Immature natural killer cell (primary cell): ENCODE data around the gene SYT1. TPM values are rescaled to one million over a fixed set of nuclear protein-coding genes. Genes with fewer than 3 reads are reported as not detected.

Source experiments
- DNase-seq, 3 donors: peaks; one replicate each; pipeline ENCODE4 v3.0.0; 2022; ENCODE audit warnings: mixed read lengths in 1 of 3
- H3K27ac Mint-ChIP-seq, 6 donors: one replicate each; pipeline ENCODE4 v1.8.0; 2020; ENCODE audit warnings: mixed read lengths in 6 of 6, mild to moderate bottlenecking in 5 of 6, inconsistent platforms in 4 of 6, moderate library complexity in 3 of 6
- H3K27me3 Mint-ChIP-seq, 3 donors: one replicate each; pipeline ENCODE4 v1.8.0; 2020 to 2021; ENCODE audit warnings: low read depth in 3 of 3, mild to moderate bottlenecking in 3 of 3, mixed read lengths in 3 of 3, moderate library complexity in 3 of 3, inconsistent platforms in 1 of 3
- H3K36me3 Mint-ChIP-seq, 3 donors: one replicate each; pipeline ENCODE4 v1.8.0; 2020; ENCODE audit warnings: mixed read lengths in 3 of 3, inconsistent platforms in 2 of 3, mild to moderate bottlenecking in 2 of 3
- H3K4me1 Mint-ChIP-seq, 2 donors: one replicate each; pipeline ENCODE4 v1.8.0; 2020; ENCODE audit warnings: inconsistent platforms in 2 of 2, mild to moderate bottlenecking in 2 of 2, mixed read lengths in 2 of 2, moderate library complexity in 1 of 2
- H3K4me3 Mint-ChIP-seq, 5 donors: one replicate each; pipeline ENCODE4 v1.8.0; 2020; ENCODE audit warnings: mild to moderate bottlenecking in 5 of 5, mixed read lengths in 5 of 5, inconsistent platforms in 3 of 5, moderate library complexity in 3 of 5
- H3K9me3 Mint-ChIP-seq, 6 donors: one replicate each; pipeline ENCODE4 v1.8.0; 2020; ENCODE audit warnings: mild to moderate bottlenecking in 6 of 6, mixed read lengths in 6 of 6, inconsistent platforms in 4 of 6, moderate library complexity in 3 of 6
- polyA plus RNA-seq, 3 donors: library from polyadenylated mRNA; unstranded; fragments of 300-500 nt; fragmentation: Illumina TruSeq; gene quantifications; one replicate each; pipeline ENCODE4 v1.2.3, GENCODE V29; 2021

The SYT1 gene
- polyA plus RNA-seq, 3 donors from 2014 or later = not detected

DNA sequence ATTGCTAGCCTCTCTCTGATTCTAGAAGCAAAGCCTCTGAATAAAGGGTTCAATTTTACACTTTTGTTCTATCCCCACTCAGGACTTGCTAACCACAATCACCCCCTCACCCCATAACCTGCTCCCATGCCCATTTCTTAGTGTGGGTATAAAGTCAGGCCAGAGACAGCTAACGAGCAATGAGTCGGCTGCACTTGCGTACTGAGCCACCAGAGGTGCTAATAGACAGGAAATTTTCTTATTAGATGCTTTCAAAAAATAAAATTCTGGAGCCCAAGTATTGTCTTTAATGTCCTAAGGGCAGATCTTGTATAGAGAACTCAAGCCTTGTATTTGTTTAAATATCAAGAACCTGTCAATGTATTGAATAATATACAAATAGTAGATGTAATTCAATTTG, 256.9 kb downstream of the SYT1 start:
- H3K4me3 Mint-ChIP-seq = no peak overlapping the region
- no peaks in the 10 kb centered on the region for H3K4me1 Mint-ChIP-seq
- H3K27ac Mint-ChIP-seq = no peak overlapping the region
- peaks cover 0 to 15% (median 5%) of the 10 kb centered on the region in 6 donors for H3K9me3 Mint-ChIP-seq
- DNase-seq = no peak
- peaks cover 0 to 4% (median 1%) of the 10 kb centered on the region in 3 donors for H3K27me3 Mint-ChIP-seq
- H3K36me3 Mint-ChIP-seq = no peaks in the 10 kb centered on the region

DNA sequence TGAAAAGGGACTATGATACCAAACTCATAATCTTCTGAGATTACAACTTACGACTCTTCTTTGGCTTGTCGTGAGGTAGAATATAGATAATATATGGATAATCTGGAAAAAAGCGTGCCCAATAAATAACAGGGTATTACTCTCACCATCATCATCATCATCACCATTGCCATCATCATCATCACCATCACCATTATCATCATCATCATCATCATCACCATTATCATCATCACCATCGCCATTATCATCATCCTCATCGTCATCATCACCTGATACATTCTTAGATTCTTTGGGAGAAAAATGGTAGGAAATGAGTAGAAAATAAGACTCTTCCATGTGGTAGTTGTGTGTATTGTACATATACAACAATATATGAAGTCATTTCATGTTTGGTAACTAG, 259.8 kb downstream of the SYT1 start:
- peaks cover 0 to 12% (median 5%) of the 10 kb centered on the region in 6 donors for H3K9me3 Mint-ChIP-seq
- H3K36me3 Mint-ChIP-seq = peaks cover 0 to 3% (median 0%) of the 10 kb centered on the region in 3 donors
- no peaks in the 10 kb centered on the region for H3K4me1 Mint-ChIP-seq
- no peak overlapping the region for H3K4me3 Mint-ChIP-seq
- DNase-seq = no peak
- H3K27me3 Mint-ChIP-seq = peaks cover 0 to 4% (median 1%) of the 10 kb centered on the region in 3 donors
- no peak overlapping the region for H3K27ac Mint-ChIP-seq

- H3K36me3 Mint-ChIP-seq = peaks cover 0 to 3% (median 0%) of the 10 kb centered on the region in 3 donors
- H3K4me1 Mint-ChIP-seq = no peaks in the 10 kb centered on the region
- H3K4me3 Mint-ChIP-seq = no peak overlapping the region
- peaks cover 0 to 12% (median 5%) of the 10 kb centered on the region in 6 donors for H3K9me3 Mint-ChIP-seq
- peaks cover 0 to 4% (median 1%) of the 10 kb centered on the region in 3 donors for H3K27me3 Mint-ChIP-seq
- H3K27ac Mint-ChIP-seq = no peak overlapping the region
- no peak for DNase-seq
Measured at GRCh38 chr12:79125358-79125757, 260.8 kb downstream of the SYT1 start.

- no peak overlapping the region for H3K4me3 Mint-ChIP-seq
- peaks cover 0 to 17% (median 5%) of the 10 kb centered on the region in 6 donors for H3K9me3 Mint-ChIP-seq
Measured at GRCh38 chr12:79127271-79127751, 262.7 kb downstream of the SYT1 start.

DNA sequence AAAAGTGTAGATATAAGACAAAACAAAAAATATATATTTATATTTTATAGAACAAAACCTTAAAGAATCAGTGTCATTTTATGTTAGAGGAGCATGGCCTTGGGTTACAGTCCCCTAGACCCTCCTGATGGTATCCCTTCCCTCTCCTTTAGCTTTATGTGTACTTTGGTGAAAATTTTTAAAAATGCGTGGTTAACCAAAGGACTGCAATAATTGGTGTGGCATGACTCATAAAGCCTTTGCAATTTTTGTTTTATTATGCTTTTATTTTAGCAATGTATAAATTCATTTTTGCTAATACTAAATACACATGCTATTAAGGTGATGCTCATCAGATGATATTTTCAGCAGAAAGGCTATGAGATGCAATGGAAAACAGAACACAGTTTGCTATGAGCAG, 264.4 kb downstream of the SYT1 start:
- peaks cover 0 to 4% (median 3%) of the 10 kb centered on the region in 3 donors for H3K27me3 Mint-ChIP-seq
- H3K27ac Mint-ChIP-seq = no peak overlapping the region
- H3K36me3 Mint-ChIP-seq = peaks cover 0 to 3% (median 3%) of the 10 kb centered on the region in 3 donors
- no peaks in the 10 kb centered on the region for H3K4me1 Mint-ChIP-seq
- DNase-seq = no peak
- H3K4me3 Mint-ChIP-seq = no peak overlapping the region
- H3K9me3 Mint-ChIP-seq = peaks cover 0 to 17% (median 5%) of the 10 kb centered on the region in 6 donors

More at GRCh38 chr12:79127271-79127751, 262.7 kb downstream of the SYT1 start:
- H3K36me3 Mint-ChIP-seq = peaks cover 0 to 3% (median 0%) of the 10 kb centered on the region in 3 donors
- no peak for DNase-seq
- peaks cover 0 to 4% (median 3%) of the 10 kb centered on the region in 3 donors for H3K27me3 Mint-ChIP-seq
- no peaks in the 10 kb centered on the region for H3K4me1 Mint-ChIP-seq
- no peak overlapping the region for H3K27ac Mint-ChIP-seq

DNA sequence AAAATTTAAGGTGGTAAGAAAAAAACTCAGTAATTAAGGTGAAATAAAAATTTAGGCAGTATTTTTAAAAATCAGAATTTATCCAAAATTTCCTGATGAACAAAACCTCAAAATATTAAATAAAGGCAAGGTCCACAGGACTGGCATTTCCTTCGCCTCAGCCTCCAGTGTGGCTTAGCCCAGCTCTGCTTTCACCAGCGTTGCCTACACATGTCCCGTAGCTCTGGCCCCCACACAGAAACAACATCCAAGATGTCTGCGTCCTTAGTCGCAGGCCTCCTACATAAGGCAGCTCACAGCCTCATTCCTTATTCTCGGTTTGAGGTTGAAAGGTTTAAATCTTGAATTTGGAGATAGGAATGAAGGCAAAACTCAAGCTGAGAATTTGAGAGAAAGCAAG, 274.3 kb downstream of the SYT1 start:
- no peak overlapping the region for H3K27ac Mint-ChIP-seq
- DNase-seq = no peak

GRCh38 chr12:79140711-79141110, 276.1 kb downstream of the SYT1 start:
- DNase-seq = no peak
- Mint-ChIP-seq H3K36me3 (no peaks in the 10 kb centered on the region), H3K27me3 (no peaks in the 10 kb centered on the region)

More for the DNA sequence above, 274.3 kb downstream of the SYT1 start:
- H3K27me3 Mint-ChIP-seq = no peaks in the 10 kb centered on the region
- no peaks in the 10 kb centered on the region for H3K4me1 Mint-ChIP-seq
- H3K4me3 Mint-ChIP-seq = no peak overlapping the region
- H3K36me3 Mint-ChIP-seq = no peaks in the 10 kb centered on the region
- peaks cover 0 to 8% (median 1%) of the 10 kb centered on the region in 6 donors for H3K9me3 Mint-ChIP-seq

GRCh38 chr12:79141776-79142175, 277.2 kb downstream of the SYT1 start:
- Mint-ChIP-seq H3K27ac (no peak overlapping the region), H3K4me1 (no peaks in the 10 kb centered on the region), H3K9me3 (peaks cover 0 to 17% (median 3%) of the 10 kb centered on the region in 6 donors), H3K4me3 (no peak overlapping the region), H3K27me3 (peaks cover 0 to 3% (median 0%) of the 10 kb centered on the region in 3 donors), H3K36me3 (no peaks in the 10 kb centered on the region)
- no peak for DNase-seq

More at GRCh38 chr12:79140711-79141110, 276.1 kb downstream of the SYT1 start:
- Mint-ChIP-seq H3K9me3 (peaks cover 0 to 13% (median 1%) of the 10 kb centered on the region in 6 donors), H3K4me3 (no peak overlapping the region), H3K4me1 (no peaks in the 10 kb centered on the region), H3K27ac (no peak overlapping the region)

- H3K4me3 Mint-ChIP-seq = no peak overlapping the region
- peaks cover 0 to 20% (median 2%) of the 10 kb centered on the region in 6 donors for H3K9me3 Mint-ChIP-seq
- DNase-seq = no peak
- no peak overlapping the region for H3K27ac Mint-ChIP-seq
- H3K4me1 Mint-ChIP-seq = no peaks in the 10 kb centered on the region
- peaks cover 0 to 3% (median 0%) of the 10 kb centered on the region in 3 donors for H3K27me3 Mint-ChIP-seq
- no peaks in the 10 kb centered on the region for H3K36me3 Mint-ChIP-seq
Measured at GRCh38 chr12:79143803-79144202, 279.2 kb downstream of the SYT1 start.

GRCh38 chr12:79151956-79152355, 287.4 kb downstream of the SYT1 start:
- no peak for DNase-seq
- Mint-ChIP-seq H3K27ac (no peak overlapping the region), H3K4me3 (no peak overlapping the region), H3K4me1 (no peaks in the 10 kb centered on the region), H3K9me3 (peaks cover 0 to 32% (median 2%) of the 10 kb centered on the region in 6 donors), H3K36me3 (no peaks in the 10 kb centered on the region), H3K27me3 (peaks cover 0 to 3% (median 3%) of the 10 kb centered on the region in 3 donors)

- Mint-ChIP-seq H3K4me3 (no peak overlapping the region), H3K4me1 (no peaks in the 10 kb centered on the region), H3K36me3 (no peaks in the 10 kb centered on the region), H3K27me3 (peaks cover 0 to 3% (median 0%) of the 10 kb centered on the region in 3 donors), H3K9me3 (peaks cover 0 to 23% (median under 1%) of the 10 kb centered on the region in 6 donors), H3K27ac (no peak overlapping the region)
- no peak for DNase-seq
Measured at GRCh38 chr12:79155683-79156082, 291.1 kb downstream of the SYT1 start.

- Mint-ChIP-seq H3K27ac (no peak overlapping the region), H3K27me3 (peaks cover 0 to 3% (median 0%) of the 10 kb centered on the region in 3 donors), H3K9me3 (peaks cover 0 to 15% (median under 1%) of the 10 kb centered on the region in 6 donors), H3K4me3 (no peak overlapping the region), H3K4me1 (no peaks in the 10 kb centered on the region), H3K36me3 (no peaks in the 10 kb centered on the region)
- DNase-seq = no peak
Measured at GRCh38 chr12:79156846-79157463, 292.4 kb downstream of the SYT1 start.

DNA sequence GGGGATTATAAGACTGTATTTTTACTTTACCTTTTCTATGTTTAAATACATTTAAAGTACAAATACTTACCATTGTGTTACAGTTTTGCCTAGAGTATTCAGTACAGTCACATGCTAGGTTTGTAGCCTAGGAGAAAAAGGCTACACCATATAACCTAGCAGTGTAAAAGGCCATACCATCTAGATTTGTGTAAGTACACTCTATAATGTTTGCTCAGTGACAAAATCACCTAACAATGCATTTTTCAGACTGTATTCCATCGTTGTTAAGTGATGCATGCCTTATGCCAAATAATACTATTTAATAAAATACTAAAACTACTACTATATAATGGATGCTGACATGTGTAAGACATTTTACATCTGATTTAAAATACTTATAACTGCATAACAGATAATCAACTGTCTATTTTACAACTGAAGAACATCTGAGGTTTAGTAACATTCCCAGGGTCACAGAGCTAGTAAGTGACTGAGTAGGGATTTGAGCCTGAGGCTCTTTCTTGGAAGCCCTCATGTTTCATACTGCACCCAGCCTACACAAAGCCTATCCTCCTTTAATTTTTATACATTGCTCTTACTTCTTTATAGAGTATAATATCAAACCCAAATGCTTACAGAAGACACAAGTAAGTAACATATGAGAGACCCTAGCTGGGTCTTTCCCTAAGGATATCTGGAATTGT, 296.8 kb downstream of the SYT1 start:
- no peak overlapping the region for H3K27ac Mint-ChIP-seq
- peaks cover 0 to 2% (median 1%) of the 10 kb centered on the region in 3 donors for H3K27me3 Mint-ChIP-seq
- H3K4me1 Mint-ChIP-seq = no peaks in the 10 kb centered on the region
- DNase-seq = no peak
- no peaks in the 10 kb centered on the region for H3K36me3 Mint-ChIP-seq
- H3K9me3 Mint-ChIP-seq = peaks cover 0 to 5% (median under 1%) of the 10 kb centered on the region in 6 donors
- H3K4me3 Mint-ChIP-seq = no peak overlapping the region

DNA sequence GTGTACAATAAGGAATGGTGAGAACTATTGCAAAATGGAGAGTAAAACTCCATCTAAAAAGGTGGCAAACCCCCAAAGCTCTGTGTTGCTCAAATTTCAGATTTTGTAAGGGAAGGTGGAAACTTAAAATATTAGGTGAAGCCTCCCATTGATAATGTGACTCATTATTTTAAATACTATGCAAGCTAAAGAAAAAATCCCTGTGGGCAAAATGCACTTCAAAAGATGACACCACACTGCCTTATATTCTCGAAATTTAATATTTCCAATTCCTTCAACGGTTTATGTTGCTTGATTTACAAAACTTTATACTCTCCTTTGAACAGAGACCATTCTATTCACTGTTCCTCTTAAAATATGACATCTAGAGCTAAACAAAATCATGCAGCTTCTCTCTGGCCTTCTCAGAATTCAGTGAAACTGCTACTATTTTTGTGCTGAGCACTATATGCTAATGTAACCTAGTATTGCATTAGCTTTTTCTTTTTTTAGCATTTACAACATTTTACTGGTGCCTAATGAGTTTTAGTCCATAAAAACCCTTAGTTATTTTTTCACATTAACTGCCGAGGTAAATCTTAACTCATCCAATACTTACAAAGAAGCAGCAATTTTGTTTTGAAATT, 297.7 kb downstream of the SYT1 start:
- peaks cover 0 to 2% (median 0%) of the 10 kb centered on the region in 3 donors for H3K27me3 Mint-ChIP-seq
- H3K27ac Mint-ChIP-seq = no peak overlapping the region
- no peaks in the 10 kb centered on the region for H3K36me3 Mint-ChIP-seq
- no peaks in the 10 kb centered on the region for H3K4me1 Mint-ChIP-seq
- H3K4me3 Mint-ChIP-seq = no peak overlapping the region
- peaks cover 0 to 5% (median under 1%) of the 10 kb centered on the region in 6 donors for H3K9me3 Mint-ChIP-seq
- DNase-seq = no peak
